Ishikawa (cell line): Measurements from ENCODE around the gene PCGF5.

Experiments
- CEBPB ChIP-seq: IDR thresholded peaks from 2 replicates; pipeline ENCODE4 v1.6.1; 2012
- RAD21 ChIP-seq: IDR thresholded peaks from 2 replicates; pipeline ENCODE4 v1.6.1; 2012; ENCODE audit warnings: low read depth
- TAF1 ChIP-seq: IDR thresholded peaks from 2 replicates; pipeline ENCODE4 v1.6.1; 2012; ENCODE audit warnings: low read depth, mild to moderate bottlenecking
- TEAD4 ChIP-seq: IDR thresholded peaks from 2 replicates; pipeline ENCODE4 v1.6.1; 2012
- YY1 ChIP-seq: IDR thresholded peaks from 2 replicates; pipeline ENCODE4 v1.6.1; 2012; ENCODE audit warnings: low read depth

DNA sequence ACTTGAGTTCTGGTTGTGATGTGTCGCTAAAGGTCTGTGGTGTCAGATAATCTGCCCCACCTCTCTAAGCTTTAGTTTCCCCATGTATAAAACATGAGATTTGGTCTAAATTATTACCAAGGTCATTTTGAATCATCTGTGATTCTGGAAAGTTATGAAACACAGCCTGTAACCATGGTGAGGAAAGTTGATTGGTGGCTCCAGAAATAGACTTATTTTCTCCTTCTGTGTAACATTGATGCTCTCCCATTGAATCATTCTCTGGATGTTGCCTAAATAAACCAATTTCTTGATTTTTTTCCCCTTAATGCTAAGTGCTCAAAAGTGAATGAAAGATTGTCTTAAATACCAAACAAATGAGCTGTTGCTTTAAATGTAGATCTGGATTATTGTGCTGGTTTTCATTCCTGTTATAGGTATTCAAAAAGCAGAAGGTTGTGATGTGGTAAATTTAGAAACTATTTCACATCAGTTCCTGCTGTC is 30.0 kb upstream of the PCGF5 start:
- no peak for TF ChIP-seq TAF1
- no peak for TF ChIP-seq RAD21
- no peak for TF ChIP-seq TEAD4
- TF ChIP-seq CEBPB = no peak
- no peak for TF ChIP-seq YY1
